T-helper 17 cell (primary cell): ENCODE results near the gene DSG3. TPM values are rescaled to one million over a fixed set of nuclear protein-coding genes. Genes with fewer than 3 reads are reported as not detected.
"Not testable (repeated sequence)": the region's sequence is repeated elsewhere in the genome, so short reads cannot be mapped to it uniquely, and the experiment has no call there.

ENCODE experiments used
- ATAC-seq: fragments of 150-1000 bp; cut with Tn5 transposase; 2 replicates; pipeline ENCODE4 v1.10.0; 2021; ENCODE audit warnings: mild to moderate bottlenecking, moderate library complexity
- DNase-seq, 3 donors: peaks; one replicate each; pipeline versions ENCODE4 v3.0.0 to v3.0.0-alpha.2; 2020 to 2021
- H3K9me3 ChIP-seq: one replicate; pipeline ENCODE4 v1.7.0; 2013; ENCODE audit warnings: low read length, mild to moderate bottlenecking; ENCODE audit not compliant: control insufficient read depth, poor library complexity, severe bottlenecking
- H3K27ac Mint-ChIP-seq: one replicate; pipeline ENCODE4 v1.8.0; 2022; ENCODE audit warnings: mild to moderate bottlenecking, moderate library complexity, mixed read lengths
- H3K27me3 Mint-ChIP-seq: one replicate; pipeline ENCODE4 v1.8.0; 2022; ENCODE audit warnings: mixed read lengths
- H3K36me3 Mint-ChIP-seq: one replicate; pipeline ENCODE4 v1.8.0; 2022; ENCODE audit warnings: low read depth, mixed read lengths
- H3K4me1 Mint-ChIP-seq: one replicate; pipeline ENCODE4 v1.8.0; 2022; ENCODE audit warnings: mild to moderate bottlenecking, mixed read lengths
- H3K4me3 Mint-ChIP-seq: one replicate; pipeline ENCODE4 v1.8.0; 2022; ENCODE audit warnings: mild to moderate bottlenecking, moderate library complexity, mixed read lengths
- total RNA-seq, 4 donors: library from RNA in 2 of 4; stranded (reverse) in 2 of 4; gene quantifications; one replicate each; pipeline ENCODE4 v1.2.3 and lab custom pipeline; 2022 to 2026

The DSG3 gene
- total RNA-seq, 2 donors from 2014 or later, result not detected

DNA sequence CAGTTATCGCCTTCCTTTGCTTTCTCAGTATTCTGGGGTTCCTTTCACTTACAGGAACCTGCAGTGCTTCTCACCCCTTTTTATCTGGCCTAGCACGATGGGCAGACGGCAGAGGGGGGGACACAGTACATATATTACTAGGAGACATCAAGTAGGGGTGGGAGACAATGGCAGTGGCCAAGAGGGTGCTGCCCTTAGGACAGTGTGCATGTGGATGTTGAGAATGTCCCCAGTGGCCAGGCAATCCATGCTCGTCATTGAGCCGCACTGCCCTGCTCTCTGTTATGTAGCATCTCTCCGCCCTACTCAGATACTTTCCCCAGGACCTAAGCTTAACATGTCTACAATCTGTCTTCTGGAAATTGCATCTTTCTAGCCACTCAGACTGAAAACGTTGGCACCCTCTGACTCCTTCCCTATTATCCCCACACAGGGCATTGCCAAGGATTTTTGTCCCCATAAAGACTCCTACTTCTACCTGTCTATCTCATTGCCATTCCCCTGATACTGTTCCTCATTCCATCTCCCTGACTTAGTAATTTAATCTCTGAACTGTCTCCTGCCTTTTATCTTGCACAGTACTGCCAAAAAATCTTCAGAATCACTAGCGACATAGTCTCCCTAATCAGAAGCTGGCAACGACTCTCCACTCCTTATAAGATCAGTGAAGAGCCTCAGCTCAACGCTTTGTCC is 57.1 kb downstream of the DSG3 start:
- no peaks in the 10 kb centered on the region for H3K9me3 ChIP-seq
- Mint-ChIP-seq H3K27ac (no peak overlapping the region), H3K27me3 (peaks cover 2% of the 10 kb centered on the region), H3K4me3 (no peak overlapping the region), H3K4me1 (no peaks in the 10 kb centered on the region), H3K36me3 (no peaks in the 10 kb centered on the region)
- ATAC-seq, result no peak
- DNase-seq, result no peak

DNA sequence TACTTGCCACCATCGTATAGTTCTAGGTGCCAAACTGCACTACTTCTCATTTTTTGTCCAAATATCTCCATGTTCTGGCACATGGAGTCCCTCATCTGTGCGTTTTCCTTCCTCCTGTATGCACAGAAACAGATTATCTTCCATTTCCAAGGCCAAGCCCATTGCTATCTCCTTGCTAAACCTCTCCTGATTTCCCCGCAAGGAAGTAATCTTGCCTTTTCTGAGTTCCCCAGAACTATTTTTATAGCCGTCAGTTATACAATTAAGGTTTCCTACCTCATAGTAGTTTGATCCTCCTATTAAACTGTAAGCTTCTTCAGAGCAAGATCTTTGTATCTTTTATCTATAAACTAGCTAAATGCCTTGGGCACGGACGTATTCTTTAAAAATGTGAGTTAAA is 57.6 kb downstream of the DSG3 start:
- no peak overlapping the region for H3K27ac Mint-ChIP-seq
- DNase-seq (no peak), ATAC-seq (no peak)
- no peaks in the 10 kb centered on the region for H3K9me3 ChIP-seq
- no peaks in the 10 kb centered on the region for H3K4me1 Mint-ChIP-seq
- H3K4me3 Mint-ChIP-seq, result no peak overlapping the region
- H3K27me3 Mint-ChIP-seq, result peaks cover 4% of the 10 kb centered on the region
- H3K36me3 Mint-ChIP-seq, result no peaks in the 10 kb centered on the region

DNA sequence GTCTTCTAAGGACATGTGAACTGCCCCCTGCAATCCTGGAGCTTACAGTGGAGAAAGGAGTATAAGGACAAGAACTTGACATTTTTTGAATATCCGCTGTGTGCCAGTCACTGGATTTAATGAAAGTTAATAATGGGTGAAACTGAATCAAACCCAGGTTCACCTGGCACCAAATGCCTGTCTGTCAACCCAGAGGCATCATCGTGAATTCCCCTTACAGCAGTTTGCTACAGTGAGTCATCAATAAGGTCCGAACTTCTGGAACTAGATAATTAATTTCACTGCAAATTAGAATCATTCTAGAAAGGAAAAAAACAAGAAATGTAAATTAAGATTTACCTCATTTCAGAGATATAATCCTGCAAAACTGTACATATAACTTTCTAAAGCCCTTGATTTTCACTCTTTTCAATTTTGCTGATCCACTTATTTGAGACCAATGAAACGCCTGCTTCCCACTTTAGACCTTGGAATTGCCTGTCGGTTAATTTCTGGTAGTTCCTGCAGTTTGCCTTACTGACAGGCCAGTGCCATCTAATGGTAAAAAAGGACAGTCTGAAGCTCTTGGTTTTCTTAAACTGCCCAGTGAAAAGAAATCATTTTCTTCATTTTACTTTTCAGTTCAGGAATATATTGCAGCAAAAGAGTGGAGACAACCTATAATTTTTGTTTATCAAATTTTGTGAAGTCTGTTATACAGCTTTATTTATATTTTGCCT is 58.6 kb downstream of the DSG3 start:
- H3K4me1 Mint-ChIP-seq, result no peaks in the 10 kb centered on the region
- peaks cover 4% of the 10 kb centered on the region for H3K27me3 Mint-ChIP-seq
- no peak for ATAC-seq
- no peak overlapping the region for H3K4me3 Mint-ChIP-seq
- H3K36me3 Mint-ChIP-seq, result no peaks in the 10 kb centered on the region
- H3K27ac Mint-ChIP-seq, result no peak overlapping the region
- no peaks in the 10 kb centered on the region for H3K9me3 ChIP-seq
- no peak for DNase-seq

DNA sequence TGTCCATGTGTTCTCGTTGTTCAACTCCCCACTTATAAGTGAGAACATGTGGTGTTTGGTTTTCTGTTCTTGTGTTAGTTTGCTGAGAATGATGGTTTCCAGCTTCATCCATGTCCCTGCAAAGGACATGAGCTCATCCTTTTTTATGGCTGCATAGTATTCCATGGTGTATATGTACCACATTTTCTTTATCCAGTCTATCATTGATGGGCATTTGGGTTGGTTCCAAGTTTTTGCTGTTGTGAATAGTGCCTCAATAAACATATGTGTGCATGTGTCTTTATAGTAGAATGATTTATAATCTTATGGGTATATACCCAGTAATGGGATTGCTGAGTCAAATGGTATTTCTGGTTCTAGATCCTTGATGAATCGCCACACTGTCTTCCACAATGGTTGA is 59.6 kb downstream of the DSG3 start:
- H3K27me3 Mint-ChIP-seq, result peaks cover 11% of the 10 kb centered on the region
- ATAC-seq, H3K36me3 Mint-ChIP-seq, H3K4me3 Mint-ChIP-seq, DNase-seq, H3K9me3 ChIP-seq, H3K4me1 Mint-ChIP-seq, H3K27ac Mint-ChIP-seq: not testable (repeated sequence)

DNA sequence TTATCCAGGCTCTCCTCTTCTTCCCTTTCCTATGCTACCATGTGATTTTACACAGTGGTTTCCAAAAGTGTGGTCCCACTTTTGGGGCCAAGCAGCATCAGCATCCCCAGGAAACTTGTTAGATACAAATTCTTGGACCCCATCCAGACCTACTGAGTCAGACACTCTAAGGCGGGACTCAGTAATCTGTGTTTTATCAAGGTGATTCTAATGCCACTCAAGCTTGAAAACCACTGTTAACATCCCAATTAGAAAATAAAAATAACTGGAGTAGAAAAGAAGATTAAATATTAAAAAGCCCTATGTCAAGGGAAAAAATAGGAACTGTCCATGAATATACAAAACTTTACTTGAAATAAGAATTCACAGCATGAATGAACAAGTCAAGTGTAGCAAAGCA is 61.2 kb downstream of the DSG3 start:
- peaks cover 20% of the 10 kb centered on the region for H3K27me3 Mint-ChIP-seq
- no peak overlapping the region for H3K4me3 Mint-ChIP-seq
- no peak for DNase-seq
- no peaks in the 10 kb centered on the region for H3K4me1 Mint-ChIP-seq
- no peak for ATAC-seq
- H3K9me3 ChIP-seq, result no peaks in the 10 kb centered on the region
- H3K27ac Mint-ChIP-seq, result no peak overlapping the region
- no peaks in the 10 kb centered on the region for H3K36me3 Mint-ChIP-seq

DNA sequence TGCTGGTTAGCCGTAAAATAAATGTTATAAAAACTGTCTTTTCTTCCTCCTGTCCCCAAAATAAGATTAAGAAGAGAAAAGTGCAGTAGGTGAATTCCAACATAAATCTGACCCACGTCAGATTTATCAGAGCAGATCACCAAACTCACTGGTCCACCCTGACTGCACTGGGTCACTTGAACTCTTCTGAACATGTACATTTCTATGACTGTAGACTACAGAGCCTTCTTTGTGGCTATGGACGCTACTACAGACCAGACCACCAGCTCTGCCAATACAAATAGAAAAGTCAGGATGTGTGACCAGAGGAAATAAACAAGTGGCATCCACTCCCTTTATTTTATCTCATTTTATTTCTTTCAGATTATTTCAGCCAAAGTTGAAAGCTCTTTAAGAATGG is 62.0 kb downstream of the DSG3 start:
- Mint-ChIP-seq H3K27me3 (peaks cover 20% of the 10 kb centered on the region), H3K4me3 (no peak overlapping the region), H3K36me3 (no peaks in the 10 kb centered on the region), H3K27ac (no peak overlapping the region), H3K4me1 (no peaks in the 10 kb centered on the region)
- DNase-seq (no peak), ATAC-seq (no peak)
- H3K9me3 ChIP-seq, result no peaks in the 10 kb centered on the region

DNA sequence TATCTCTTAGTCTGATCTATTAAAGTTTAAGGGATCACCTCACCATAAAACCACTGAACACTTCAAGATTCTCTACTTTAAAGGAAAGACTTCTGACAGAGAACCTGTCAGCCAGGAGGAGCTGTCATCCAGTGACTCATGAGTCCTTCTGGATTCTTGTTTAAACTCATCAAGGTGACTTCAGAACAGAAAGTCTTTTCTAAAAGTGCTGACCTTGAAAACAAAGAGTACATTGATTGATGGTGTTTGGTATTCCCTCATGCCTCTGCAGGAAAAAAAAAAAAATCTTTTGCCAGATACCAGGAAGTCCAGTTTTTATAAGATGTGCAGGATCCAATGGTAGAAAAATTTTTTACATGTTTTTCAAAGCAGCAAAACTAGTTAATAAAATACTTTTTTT is 62.8 kb downstream of the DSG3 start:
- H3K27ac Mint-ChIP-seq, result no peak overlapping the region
- H3K4me1 Mint-ChIP-seq, result no peaks in the 10 kb centered on the region
- H3K4me3 Mint-ChIP-seq, result no peak overlapping the region
- peaks cover 20% of the 10 kb centered on the region for H3K27me3 Mint-ChIP-seq
- H3K36me3 Mint-ChIP-seq, result no peaks in the 10 kb centered on the region
- DNase-seq (no peak), ATAC-seq (no peak)
- no peaks in the 10 kb centered on the region for H3K9me3 ChIP-seq

DNA sequence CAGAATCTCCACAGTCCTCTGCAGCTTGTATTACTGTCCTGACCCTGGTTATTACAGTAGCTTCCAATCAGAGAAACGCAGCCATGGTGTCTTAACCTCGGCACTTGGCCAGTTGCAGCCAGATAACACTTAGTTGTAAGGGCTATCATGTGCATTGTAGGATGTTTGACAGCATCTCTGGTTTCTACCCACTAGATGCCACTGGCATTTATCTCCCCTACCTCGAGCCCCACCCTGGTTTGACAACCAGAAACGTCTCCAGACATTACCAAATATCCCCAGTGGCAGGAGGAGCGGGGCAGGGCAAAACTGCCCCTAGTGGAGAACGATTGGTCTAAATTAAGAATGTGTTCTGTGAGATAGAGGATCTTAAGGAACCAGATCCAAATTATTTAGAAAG is 63.6 kb downstream of the DSG3 start:
- H3K27me3 Mint-ChIP-seq, result peaks cover 20% of the 10 kb centered on the region
- no peaks in the 10 kb centered on the region for H3K36me3 Mint-ChIP-seq
- H3K9me3 ChIP-seq, result no peaks in the 10 kb centered on the region
- H3K4me1 Mint-ChIP-seq, result no peaks in the 10 kb centered on the region
- DNase-seq (no peak), ATAC-seq (no peak)
- H3K4me3 Mint-ChIP-seq, result no peak overlapping the region
- no peak overlapping the region for H3K27ac Mint-ChIP-seq

DNA sequence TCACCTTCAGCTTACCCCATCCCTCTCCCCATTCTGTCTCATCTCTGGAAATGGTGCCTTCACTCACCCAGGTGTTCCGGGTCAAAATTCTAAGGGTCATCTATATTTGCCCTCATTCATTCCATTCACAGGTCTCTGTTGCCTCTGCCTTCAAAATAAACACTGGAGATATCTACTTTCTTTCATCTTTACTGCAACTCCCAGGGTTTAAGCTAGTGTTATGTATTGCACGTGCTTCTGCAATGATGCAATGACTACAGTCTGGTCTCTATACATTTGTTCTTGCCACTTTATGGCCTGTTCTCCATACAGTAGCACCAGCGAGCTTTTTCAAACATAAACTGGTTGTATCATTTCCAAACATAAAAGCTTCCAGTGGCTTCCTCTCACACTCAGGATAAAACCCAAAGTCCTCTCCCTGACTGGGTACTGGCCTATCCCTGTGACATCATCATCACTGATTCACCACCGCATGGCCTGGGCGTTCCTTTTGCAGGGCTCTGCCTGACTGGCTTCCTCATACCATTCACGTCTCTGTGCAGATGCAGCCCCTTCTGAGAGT is 64.7 kb downstream of the DSG3 start:
- ATAC-seq (no peak), DNase-seq (no peak)
- Mint-ChIP-seq H3K27ac (no peak overlapping the region), H3K27me3 (peaks cover 20% of the 10 kb centered on the region), H3K4me1 (no peaks in the 10 kb centered on the region), H3K4me3 (no peak overlapping the region), H3K36me3 (no peaks in the 10 kb centered on the region)
- H3K9me3 ChIP-seq, result no peaks in the 10 kb centered on the region

DNA sequence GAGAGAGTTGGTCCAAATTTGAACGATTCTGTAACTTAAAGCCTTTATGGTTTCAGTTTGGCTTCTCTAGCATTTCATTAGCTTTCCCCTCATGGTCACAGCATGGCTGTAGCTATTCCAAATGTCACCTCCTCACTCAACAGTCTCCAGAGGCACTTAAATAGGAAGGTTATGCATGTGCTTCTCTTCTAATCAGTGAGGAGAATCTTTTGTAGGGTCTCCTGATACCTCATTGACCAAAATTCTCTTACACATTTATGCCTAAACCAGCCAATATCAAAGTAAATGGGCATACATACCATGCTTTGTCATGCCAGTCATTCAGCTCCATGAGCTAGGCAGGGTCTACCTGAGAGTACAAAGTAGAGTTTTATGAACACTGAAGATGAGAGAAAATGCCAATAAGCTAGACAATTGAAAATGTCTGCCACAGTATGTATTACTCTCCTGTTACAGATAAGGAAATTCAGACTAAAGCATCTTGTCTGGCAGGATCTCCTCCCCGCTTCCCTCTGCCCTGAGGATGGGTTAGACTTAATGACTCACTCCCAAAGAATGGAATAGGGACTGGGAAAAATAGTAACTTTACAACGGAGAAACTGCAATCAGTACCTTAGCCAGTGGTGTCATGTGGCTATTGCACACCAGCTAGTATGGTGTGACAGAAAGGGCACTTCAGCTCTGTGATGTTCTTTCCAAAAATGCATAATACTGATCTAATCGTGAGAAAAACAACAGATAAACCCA is 65.8 kb downstream of the DSG3 start:
- Mint-ChIP-seq H3K27ac (no peak overlapping the region), H3K36me3 (no peaks in the 10 kb centered on the region), H3K27me3 (peaks cover 20% of the 10 kb centered on the region), H3K4me3 (no peak overlapping the region), H3K4me1 (no peaks in the 10 kb centered on the region)
- no peak for DNase-seq
- H3K9me3 ChIP-seq, result no peaks in the 10 kb centered on the region
- no peak for ATAC-seq

DNA sequence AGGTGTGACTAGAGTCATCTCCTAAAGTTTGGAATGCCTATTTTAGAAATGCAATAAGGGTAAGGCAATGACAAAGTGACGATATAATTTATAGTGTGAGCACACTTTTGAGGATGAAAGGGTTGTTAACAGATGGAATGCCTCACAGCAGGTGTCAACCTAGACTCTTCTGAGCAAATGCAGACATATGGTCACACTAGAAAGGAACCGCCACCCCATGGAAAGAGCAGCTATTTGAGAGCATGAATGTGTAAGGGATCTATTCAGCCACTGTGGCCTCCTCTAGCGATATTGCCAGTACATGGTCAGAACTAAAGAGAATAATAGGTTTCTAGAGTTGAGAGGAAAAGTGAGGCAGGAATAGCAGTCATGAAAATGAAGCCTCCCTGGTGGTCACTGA is 68.9 kb downstream of the DSG3 start:
- Mint-ChIP-seq H3K27ac (no peak overlapping the region), H3K4me3 (no peak overlapping the region), H3K4me1 (no peaks in the 10 kb centered on the region), H3K27me3 (peaks cover 16% of the 10 kb centered on the region), H3K36me3 (no peaks in the 10 kb centered on the region)
- DNase-seq (no peak), ATAC-seq (no peak)
- H3K9me3 ChIP-seq, result no peaks in the 10 kb centered on the region

DNA sequence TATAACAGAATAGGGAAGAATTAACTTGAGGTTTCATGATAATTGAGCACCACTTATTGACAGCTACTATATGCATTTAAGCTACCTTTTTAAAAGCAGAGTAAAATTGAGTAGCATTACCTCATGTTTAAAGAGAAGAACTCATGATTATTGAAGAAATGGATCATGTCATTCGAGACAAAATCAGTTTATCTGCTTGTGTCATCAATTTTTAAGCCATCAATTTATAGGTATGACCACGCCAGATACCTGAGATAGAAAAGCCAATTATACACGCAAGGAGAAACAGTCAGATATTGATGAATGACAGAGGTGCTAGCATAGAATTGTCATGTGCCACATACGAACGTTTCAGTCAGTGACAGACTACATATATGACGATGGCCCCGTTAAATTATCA is 78.8 kb downstream of the DSG3 start:
- H3K4me1 Mint-ChIP-seq, result no peaks in the 10 kb centered on the region
- peaks cover 23% of the 10 kb centered on the region for H3K27me3 Mint-ChIP-seq
- no peaks in the 10 kb centered on the region for H3K36me3 Mint-ChIP-seq
- H3K9me3 ChIP-seq, result no peaks in the 10 kb centered on the region
- ATAC-seq (no peak), DNase-seq (no peak)
- H3K27ac Mint-ChIP-seq, result no peak overlapping the region
- no peak overlapping the region for H3K4me3 Mint-ChIP-seq
